SK-N-MC (cell line): ENCODE data around the gene UMAD1.

Experiments
- DNase-seq: peaks from one replicate; pipeline ENCODE4 v3.0.0-alpha.2; 2011; ENCODE audit warnings: low read depth, low spot score
- H3K27ac ChIP-seq: fragments of 200-600 bp; sonication (generic); 2 replicates; pipeline ENCODE4 v1.5.1; 2016; ENCODE audit warnings: mixed run types
- H3K36me3 ChIP-seq: fragments of 200-600 bp; sonication (generic); 2 replicates; pipeline ENCODE4 v1.6.1; 2017; ENCODE audit warnings: antibody characterized with exemption, low read length, mixed read lengths; ENCODE audit not compliant: insufficient read depth
- H3K4me3 ChIP-seq: fragments of 200-600 bp; sonication (generic); 2 replicates; pipeline ENCODE4 v1.5.1; 2016
- H3K9ac ChIP-seq: fragments of 200-600 bp; sonication (generic); 2 replicates; pipeline ENCODE4 v1.8.0; 2017; ENCODE audit warnings: mixed run types, mixed read lengths; ENCODE audit not compliant: insufficient read length
- H3K9me3 ChIP-seq: fragments of 200-600 bp; sonication (generic); 2 replicates; pipeline ENCODE4 v1.6.1; 2017; ENCODE audit warnings: low read depth, mild to moderate bottlenecking, antibody characterized with exemption, low read length, moderate library complexity, mixed read lengths
- EZH2 ChIP-seq: fragments of 200-600 bp; sonication (generic); IDR thresholded peaks from one replicate; pipeline ENCODE4 v1.6.1; 2017; ENCODE audit warnings: antibody characterized with exemption
- FOXP2 ChIP-seq: optimal IDR thresholded peaks from 2 replicates; pipeline ENCODE3; 2011; ENCODE audit warnings: mild to moderate bottlenecking, moderate library complexity; ENCODE audit not compliant: insufficient read depth; ENCODE audit errors: extremely low read length, control extremely low read depth
- POLR2AphosphoS5 ChIP-seq: IDR thresholded peaks from 2 replicates; pipeline ENCODE4 v1.6.1; 2012; ENCODE audit warnings: mild to moderate bottlenecking, low read depth, low read length, borderline replicate concordance

The UMAD1 gene

DNA sequence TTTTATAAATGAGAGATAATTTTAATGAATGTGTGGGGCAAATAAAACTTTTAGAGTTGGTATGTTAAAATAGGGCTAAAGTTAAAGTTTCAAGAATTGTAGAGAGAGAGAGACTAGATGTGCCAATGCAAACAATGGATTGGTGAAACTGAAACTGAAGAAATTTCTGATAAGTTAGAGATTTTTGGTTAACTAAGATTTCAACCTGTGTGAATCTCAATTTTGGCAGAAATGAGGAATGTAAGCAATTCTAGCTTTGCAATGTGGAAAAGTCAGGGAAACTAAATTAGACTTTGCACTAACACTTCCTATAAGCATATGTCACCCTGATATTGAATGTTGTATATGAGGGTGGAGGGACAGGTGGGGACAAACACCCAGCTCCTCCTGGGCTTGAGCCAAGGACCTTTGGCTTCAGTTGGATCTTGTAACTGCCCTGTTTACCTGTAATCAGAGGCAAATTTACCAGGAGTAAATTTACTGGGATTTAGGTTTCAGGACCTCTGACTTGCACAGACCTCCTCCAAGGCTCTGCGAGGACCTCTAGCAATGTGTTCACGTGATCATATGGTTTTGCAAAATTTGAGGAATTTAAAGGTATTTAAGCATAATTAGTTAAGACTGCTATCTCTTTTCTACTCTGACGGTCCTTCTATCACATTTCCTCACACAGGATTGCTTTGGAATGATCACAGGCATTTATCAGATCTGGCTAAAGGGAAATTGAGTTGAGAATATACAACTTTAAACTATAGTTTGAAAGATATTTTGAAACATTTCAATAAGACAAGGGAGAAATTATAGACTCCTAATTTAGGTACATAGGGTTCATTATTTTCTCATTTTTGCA, 110.9 kb downstream of the UMAD1 start:
- no peaks in the 10 kb centered on the region for H3K9me3 ChIP-seq
- no peak for TF ChIP-seq EZH2
- no peak for TF ChIP-seq POLR2AphosphoS5
- no peak for TF ChIP-seq FOXP2
- no peak for DNase-seq
- H3K9ac ChIP-seq, result no peak overlapping the region
- no peak overlapping the region for H3K27ac ChIP-seq
- no peaks in the 10 kb centered on the region for H3K36me3 ChIP-seq
- H3K4me3 ChIP-seq, result no peak overlapping the region

GRCh38 chr7:7756577-7756976, 116.0 kb downstream of the UMAD1 start:
- Histone ChIP-seq H3K9me3 (no peaks in the 10 kb centered on the region), H3K9ac (no peak overlapping the region), H3K36me3 (no peaks in the 10 kb centered on the region), H3K4me3 (no peak overlapping the region), H3K27ac (no peak overlapping the region)
- no peak for DNase-seq
- TF ChIP-seq POLR2AphosphoS5 (no peak), FOXP2 (no peak), EZH2 (no peak)

DNA sequence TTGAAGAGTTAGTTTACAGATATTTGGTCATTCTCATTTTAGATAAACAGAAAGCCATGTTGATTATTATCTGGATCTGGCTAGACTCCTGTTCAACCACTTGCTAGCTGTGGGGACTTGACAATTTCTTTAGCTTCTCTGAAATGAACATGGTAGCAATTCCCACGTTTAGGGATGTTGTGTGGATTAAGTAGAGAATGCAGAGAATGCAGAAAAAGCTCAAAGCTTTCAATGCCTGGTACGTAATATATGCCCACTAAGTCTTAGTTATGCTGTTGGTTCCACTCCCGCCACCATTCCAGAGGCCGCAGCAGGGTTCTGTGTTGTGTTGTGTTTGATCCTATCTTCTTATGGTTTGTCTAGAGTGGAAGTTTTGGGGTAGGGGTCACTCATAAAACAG, 117.0 kb downstream of the UMAD1 start:
- Histone ChIP-seq H3K36me3 (no peaks in the 10 kb centered on the region), H3K4me3 (no peak overlapping the region), H3K27ac (no peak overlapping the region), H3K9me3 (no peaks in the 10 kb centered on the region), H3K9ac (no peak overlapping the region)
- no peak for DNase-seq
- TF ChIP-seq FOXP2, result no peak
- TF ChIP-seq EZH2, result no peak
- TF ChIP-seq POLR2AphosphoS5, result no peak

DNA sequence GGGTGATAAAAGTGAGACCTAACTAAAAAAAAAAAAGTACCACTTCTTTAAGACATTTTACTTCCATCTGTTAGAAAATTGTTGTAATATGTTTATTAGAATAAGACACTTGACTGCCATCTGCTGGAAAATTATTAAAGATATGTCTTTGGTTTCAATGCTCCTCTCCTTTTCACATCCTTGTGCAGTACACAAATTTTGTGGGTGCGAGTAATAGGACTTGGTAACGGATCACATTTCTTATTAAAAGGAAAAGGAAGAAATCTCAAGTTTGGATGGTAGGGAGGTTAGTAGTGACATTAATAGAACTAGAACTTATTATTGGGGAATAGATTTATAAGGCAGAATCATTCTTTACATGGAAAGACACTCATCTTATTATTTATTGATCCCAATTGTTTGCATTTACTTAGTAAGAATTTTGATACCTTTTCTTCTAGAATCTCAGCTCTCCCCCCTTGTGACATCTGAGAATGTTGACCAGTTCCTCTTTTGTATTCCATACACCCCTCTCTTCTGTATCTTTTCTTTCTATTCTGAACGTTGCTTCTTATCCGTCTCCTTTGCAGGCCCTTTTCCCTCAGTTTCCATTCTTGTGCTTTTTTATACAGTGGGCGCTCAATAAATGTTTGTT, 120.9 kb downstream of the UMAD1 start:
- Histone ChIP-seq H3K9me3 (no peaks in the 10 kb centered on the region), H3K4me3 (no peak overlapping the region), H3K9ac (no peak overlapping the region), H3K36me3 (no peaks in the 10 kb centered on the region), H3K27ac (no peak overlapping the region)
- TF ChIP-seq EZH2, result no peak
- TF ChIP-seq POLR2AphosphoS5, result no peak
- TF ChIP-seq FOXP2, result no peak
- no peak for DNase-seq

- no peak for TF ChIP-seq EZH2
- TF ChIP-seq FOXP2, result no peak
- no peak for TF ChIP-seq POLR2AphosphoS5
- DNase-seq, result no peak
- H3K27ac ChIP-seq, result no peak overlapping the region
- no peak overlapping the region for H3K4me3 ChIP-seq
- H3K36me3 ChIP-seq, result no peaks in the 10 kb centered on the region
- no peak overlapping the region for H3K9ac ChIP-seq
- no peaks in the 10 kb centered on the region for H3K9me3 ChIP-seq
Observed at GRCh38 chr7:7761974-7762779, 121.6 kb downstream of the UMAD1 start.

- H3K27ac ChIP-seq, result no peak overlapping the region
- H3K9me3 ChIP-seq, result no peaks in the 10 kb centered on the region
- no peak for DNase-seq
- H3K9ac ChIP-seq, result no peak overlapping the region
- TF ChIP-seq EZH2 (no peak), FOXP2 (no peak), POLR2AphosphoS5 (no peak)
- no peak overlapping the region for H3K4me3 ChIP-seq
- no peaks in the 10 kb centered on the region for H3K36me3 ChIP-seq
Observed at GRCh38 chr7:7764520-7765396, 124.2 kb downstream of the UMAD1 start.

GRCh38 chr7:7765422-7765821, 124.9 kb downstream of the UMAD1 start:
- Histone ChIP-seq H3K4me3 (no peak overlapping the region), H3K9ac (no peak overlapping the region), H3K36me3 (no peaks in the 10 kb centered on the region), H3K9me3 (no peaks in the 10 kb centered on the region), H3K27ac (no peak overlapping the region)
- TF ChIP-seq EZH2 (no peak), FOXP2 (no peak), POLR2AphosphoS5 (no peak)
- DNase-seq, result no peak

- Histone ChIP-seq H3K27ac (0 out of 2 replicates have a peak overlapping the region, but pooled peaks have one; percentile 28), H3K36me3 (no peaks in the 10 kb centered on the region), H3K9me3 (no peaks in the 10 kb centered on the region), H3K9ac (no peak overlapping the region), H3K4me3 (no peak overlapping the region)
- no peak for TF ChIP-seq FOXP2
- no peak for TF ChIP-seq EZH2
- no peak for TF ChIP-seq POLR2AphosphoS5
- no peak for DNase-seq
Observed at GRCh38 chr7:7766671-7767070, 126.1 kb downstream of the UMAD1 start.
